ENCODE results near the gene PCDHA1.

The PCDHA1 gene

GRCh38 chr5:140926443-140927227, 140.7 kb downstream of the PCDHA1 start:
- FAIRE-seq, result no peak

- FAIRE-seq, result no peak
Measured at GRCh38 chr5:140927228-140927573, 141.3 kb downstream of the PCDHA1 start.

GRCh38 chr5:140934964-140935606, 149.1 kb downstream of the PCDHA1 start:
- FAIRE-seq, result no peak

GRCh38 chr5:140946578-140946977, 160.6 kb downstream of the PCDHA1 start:
- FAIRE-seq, result no peak

DNA sequence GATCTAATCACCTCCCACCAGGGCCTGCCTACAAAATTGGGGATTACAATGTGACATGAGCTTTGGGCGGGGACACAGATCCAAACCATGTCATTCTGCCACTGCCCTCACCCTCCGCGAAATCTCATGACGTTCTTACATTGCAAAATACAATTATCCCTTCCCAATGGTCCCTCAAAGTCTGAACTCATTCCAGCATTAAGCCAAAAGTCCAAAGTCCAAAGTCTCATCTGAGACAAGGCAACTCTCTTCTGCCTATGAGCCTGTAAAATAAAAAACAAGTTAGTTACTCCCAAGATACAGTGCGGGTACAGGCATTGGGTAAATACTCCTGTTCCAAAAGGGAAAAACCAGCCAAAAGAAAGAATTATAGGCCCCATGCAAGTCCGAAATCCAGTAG, 165.7 kb downstream of the PCDHA1 start:
- FAIRE-seq, result no peak

- no peak for FAIRE-seq
Measured at GRCh38 chr5:140953234-140953633, 167.3 kb downstream of the PCDHA1 start.

DNA sequence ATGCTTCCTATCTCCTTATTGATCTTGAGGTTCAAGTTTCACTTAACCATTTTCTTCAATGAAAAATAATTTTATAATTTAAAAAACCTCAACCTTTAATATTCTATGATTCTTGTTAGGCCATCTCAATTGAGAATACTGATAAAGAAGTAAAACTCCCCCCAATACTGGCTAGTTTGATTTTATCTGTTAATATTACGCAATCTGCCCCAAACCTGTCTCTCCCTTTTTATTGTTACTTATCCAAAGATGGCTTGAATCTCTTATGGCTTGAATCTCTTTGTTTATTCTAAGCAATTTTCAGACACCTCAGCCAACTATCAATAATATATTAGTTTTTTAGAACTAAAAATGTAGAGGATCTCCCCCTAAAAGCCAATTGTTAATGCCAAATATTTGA, 176.2 kb downstream of the PCDHA1 start:
- FAIRE-seq, result no peak

DNA sequence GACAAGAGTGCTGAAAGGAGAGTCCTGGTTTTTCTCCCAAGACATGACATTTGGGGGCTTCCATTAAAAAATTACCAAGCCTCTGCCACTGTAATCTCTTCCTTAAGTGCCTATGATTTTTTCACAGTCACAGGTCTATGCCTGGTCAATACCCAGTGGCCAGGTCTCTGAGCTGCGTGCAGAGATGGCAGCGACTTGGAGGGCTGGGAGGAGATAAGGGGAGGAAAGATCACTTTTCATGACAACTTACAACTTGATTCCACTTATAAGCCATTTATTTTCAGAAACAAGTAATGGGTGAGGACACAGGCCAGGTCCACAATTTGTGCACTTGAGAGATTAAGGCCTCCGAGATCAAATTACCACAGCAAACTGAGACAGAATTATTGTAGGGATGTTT, 178.4 kb downstream of the PCDHA1 start:
- FAIRE-seq, result no peak

DNA sequence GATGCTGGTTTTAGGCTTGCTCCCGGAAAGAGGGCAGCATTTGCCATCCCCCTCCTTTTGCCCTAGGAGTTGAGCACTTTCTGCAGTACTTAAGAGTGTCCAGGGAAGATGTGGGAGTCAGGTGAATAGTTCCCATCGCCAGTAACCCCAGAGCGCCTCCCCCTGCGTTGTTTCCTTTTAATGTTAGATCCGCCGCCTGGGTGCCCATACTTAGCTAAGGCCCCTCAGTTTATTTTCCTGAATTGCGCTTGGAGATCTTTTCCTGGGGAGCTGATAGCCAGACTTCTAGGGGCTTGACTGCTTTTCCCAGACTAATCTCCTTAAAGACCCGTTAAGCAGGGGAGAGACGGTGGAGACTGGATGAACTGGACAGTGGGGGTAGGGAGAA, 180.0 kb downstream of the PCDHA1 start:
- no peak for FAIRE-seq

GRCh38 chr5:140966293-140967225, 180.6 kb downstream of the PCDHA1 start, which contains the start of gene PCDHAC2:
TSS of gene PCDHAC2 (plus strand) at chr5:140966476. CDS start at chr5:140966767, 291 bp downstream.
- FAIRE-seq, result no peak

- no peak for FAIRE-seq
Measured at GRCh38 chr5:140967226-140967893, 181.4 kb downstream of the PCDHA1 start.

GRCh38 chr5:140969880-140970279, 183.9 kb downstream of the PCDHA1 start:
- no peak for FAIRE-seq

GRCh38 chr5:140973550-140973949, 187.6 kb downstream of the PCDHA1 start:
- FAIRE-seq, result no peak

DNA sequence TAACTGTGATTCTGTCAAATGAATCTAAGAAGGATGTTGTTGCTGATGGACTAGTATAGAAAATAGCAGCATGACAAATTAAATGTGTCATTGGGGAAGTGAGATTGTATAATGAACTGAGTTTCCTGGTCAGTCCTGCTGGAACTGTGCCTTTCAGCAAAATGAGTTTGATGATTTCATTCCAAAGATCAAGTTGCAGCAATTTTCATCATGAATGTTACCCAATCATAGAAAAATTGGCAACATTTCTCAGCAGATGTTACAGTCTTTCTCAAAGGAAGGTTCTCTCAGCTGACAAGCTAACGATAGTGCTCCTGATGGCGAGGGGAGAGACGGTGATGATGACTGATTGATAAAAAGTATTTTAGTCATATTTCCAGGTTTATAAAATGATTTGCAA, 191.1 kb downstream of the PCDHA1 start:
- FAIRE-seq, result no peak

DNA sequence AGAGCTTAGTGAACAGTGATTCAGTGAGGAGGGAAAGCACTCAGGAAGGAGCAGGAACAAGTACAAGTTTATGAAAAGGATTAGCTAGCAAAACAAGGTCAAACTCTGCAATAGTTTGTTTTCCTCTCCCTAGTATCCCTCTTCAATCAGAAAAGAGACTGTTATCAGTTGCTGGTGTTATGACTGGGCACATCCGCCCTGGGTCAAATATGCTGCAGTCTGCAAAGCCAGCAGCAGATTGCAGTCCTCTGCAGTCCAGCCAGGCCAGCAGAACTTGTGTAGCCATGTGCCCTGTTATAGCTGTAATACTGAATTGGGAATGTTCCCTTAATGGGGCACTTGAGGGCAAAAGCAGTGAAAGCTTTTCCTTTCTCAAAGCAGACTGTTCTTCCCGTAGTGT, 192.3 kb downstream of the PCDHA1 start:
- FAIRE-seq, result no peak

DNA sequence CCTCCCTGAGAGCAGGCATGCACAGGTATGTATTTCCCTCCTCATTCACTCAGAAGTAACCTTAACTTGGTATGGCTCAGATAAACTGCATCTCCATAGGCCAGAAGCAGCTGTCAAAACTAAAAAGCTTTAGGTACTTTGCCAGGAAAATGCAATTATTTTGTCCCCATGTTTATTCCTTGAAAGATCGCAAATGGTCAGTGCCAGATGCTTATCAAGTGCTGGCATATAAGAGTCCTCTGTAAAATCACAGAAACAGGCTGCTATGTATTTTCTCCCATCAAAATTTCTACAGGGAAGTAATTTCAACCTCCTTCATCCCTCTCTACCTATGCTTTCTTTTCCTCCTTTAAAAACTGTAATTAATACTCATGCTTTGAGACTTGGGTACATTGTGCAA, 193.0 kb downstream of the PCDHA1 start:
- no peak for FAIRE-seq

- no peak for FAIRE-seq
Measured at GRCh38 chr5:140982083-140982716, 196.3 kb downstream of the PCDHA1 start.

DNA sequence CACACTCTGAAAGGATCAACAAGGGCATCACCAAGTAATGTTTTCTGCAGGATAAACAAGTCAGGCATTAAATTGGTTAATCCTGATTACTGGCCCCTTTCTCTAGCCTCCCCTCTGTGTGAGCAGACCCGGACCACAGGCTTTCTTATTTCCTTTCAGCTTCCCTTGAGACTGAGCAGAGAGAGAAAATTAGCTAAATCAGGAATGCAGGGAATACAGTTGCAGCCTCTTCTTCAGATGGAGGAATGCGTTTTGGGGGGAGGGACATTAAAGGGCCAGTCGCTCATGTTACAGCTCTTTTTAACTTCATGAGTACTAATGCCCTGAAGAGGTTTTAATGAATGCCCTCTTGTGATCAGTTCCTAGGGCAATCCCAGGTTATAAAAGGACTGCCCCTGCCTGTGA, 200.2 kb downstream of the PCDHA1 start:
- FAIRE-seq, result no peak

GRCh38 chr5:140988100-140988499, 202.2 kb downstream of the PCDHA1 start:
- no peak for FAIRE-seq

GRCh38 chr5:140988608-140989007, 202.7 kb downstream of the PCDHA1 start:
- FAIRE-seq, result no peak

DNA sequence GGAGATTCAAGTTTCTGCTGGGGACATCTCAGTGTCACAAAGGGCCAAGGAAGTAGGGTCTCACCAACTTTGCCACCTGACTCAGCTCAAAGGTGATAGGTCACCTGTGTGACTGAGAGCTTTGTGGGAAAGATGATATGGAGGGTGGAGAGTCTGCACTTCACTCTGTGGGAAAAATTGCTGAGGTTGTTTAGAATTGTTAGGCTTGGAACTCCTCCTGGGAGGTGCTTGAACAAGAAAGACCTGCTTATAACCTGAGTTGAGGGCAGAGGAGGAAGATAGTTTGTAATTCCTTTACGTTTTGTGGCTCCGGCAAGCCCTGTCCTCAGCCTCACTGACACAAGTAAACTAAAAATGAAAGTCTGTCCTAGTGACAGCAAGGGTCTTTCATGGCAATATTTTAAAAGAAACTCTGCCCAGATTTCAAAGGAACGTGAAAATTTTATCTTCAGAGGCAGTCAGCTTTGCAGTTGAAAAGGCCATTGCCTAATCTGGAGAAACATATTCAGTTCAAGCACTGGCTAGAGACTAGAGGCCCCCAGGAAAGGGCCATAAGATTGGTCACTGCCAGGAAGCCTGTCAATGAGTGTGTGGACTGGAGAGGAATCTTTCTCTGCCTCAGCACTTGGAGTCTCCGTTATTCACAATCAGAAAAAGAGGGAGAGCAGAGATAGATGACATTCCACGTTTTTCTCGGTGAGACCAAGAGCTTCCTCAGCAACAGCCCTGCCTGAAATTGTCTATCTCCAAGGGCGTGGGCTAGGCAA, 203.5 kb downstream of the PCDHA1 start:
- FAIRE-seq, result no peak

DNA sequence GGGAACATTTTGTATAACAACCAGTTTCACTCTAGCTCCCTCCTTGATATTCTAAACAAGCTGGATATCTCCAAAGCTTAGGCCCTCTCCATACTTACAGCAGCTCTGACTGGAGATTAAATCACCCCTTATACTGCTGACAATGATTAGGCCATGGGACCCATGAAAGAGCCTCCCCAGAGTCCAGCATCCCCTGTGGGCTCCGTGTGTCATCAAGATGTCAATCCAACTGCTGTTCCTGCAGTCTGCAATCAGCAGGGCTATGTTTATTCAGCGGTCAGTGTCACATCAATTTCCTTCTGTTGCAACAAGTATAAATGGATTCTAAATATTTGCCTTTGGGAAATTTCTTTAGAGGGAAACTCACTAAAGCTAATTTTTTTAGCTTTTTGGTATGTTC, 206.9 kb downstream of the PCDHA1 start:
- FAIRE-seq, result no peak

Measured in endometrium (tissue), 2 donors.